MM.1S (cell line): ENCODE results near the gene MAD1L1.

Source experiments
- CTCF ChIP-seq: fragments of 300-600 bp; sonication (generic); IDR thresholded peaks from 2 replicates; pipeline ENCODE4 v1.5.1; 2016; ENCODE audit warnings: antibody characterized with exemption, low read length, mixed read lengths
- EZH2 ChIP-seq: fragments of 300-600 bp; sonication (generic); optimal IDR thresholded peaks from 2 replicates; pipeline ENCODE3; 2017; ENCODE audit warnings: low read depth, mild to moderate bottlenecking, antibody characterized with exemption, low read length, mixed read lengths

DNA sequence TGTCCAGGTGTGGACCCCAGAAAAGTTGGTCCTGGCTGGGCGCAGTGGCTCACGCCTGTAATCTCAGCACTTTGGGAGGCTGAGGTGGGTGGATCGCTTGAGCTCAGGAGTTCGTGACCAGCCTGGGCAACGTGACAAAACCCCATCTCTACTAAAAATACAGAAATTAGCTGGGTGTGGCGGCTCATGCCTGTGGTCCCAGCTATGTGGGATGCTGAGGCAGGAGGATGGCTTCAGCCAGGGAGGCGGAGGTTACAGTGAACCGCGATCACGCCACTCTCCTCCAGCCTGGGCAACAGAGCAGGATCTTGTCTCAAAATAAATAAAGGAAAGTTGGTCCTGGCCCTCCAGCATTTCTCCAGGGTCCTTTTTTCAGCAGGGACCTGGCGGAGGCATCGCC, 10.7 kb upstream of the MAD1L1 start:
- no peak for TF ChIP-seq CTCF
- no peak for TF ChIP-seq EZH2
